ENCODE results near the gene PCNX1. TPM values are rescaled to one million over a fixed set of nuclear protein-coding genes. Genes with fewer than 3 reads are reported as not detected.

Gene PCNX1
- total and polyA plus RNA-seq, 2 donors (not counting 1 experiment from before 2014, with no cell fraction given): 17.0 to 84.5 TPM

GRCh38 chr14:70887737-70888499 is 19.3 kb upstream of the PCNX1 start:
- Histone ChIP-seq H3K9me3 (ENCODE audit: control extremely low read depth in 1 of 3, control insufficient read depth in 2 of 3, insufficient read depth in 1 of 3, low read length in 2 of 3) (no peaks in the 10 kb centered on the region), H4K20me1 (ENCODE audit: control insufficient read depth, insufficient read depth, low read length, poor library complexity, severe bottlenecking) (no peaks in the 10 kb centered on the region), H2AFZ (ENCODE audit: insufficient read depth, low read depth, low read length, poor library complexity, severe bottlenecking) (peak overlapping the region; percentile 2), H3K9ac (ENCODE audit: low read length) (peak overlapping the region; percentile 49), H3K4me2 (replicated peaks; ENCODE audit: low read depth, low read length, poor library complexity, severe bottlenecking) (peak overlapping the region; percentile 67), H3K4me1 (ENCODE audit: control insufficient read depth in 2 of 2, insufficient read depth in 2 of 2, low read length in 2 of 2) (peaks cover 28 to 31% of the 10 kb centered on the region in 2 donors), H3K27me3 (replicated peaks in 1 of 4; ENCODE audit: control extremely low read depth in 1 of 4, control insufficient read depth in 3 of 4, insufficient read depth in 4 of 4, low read length in 3 of 4) (no peaks in the 10 kb centered on the region), H3K4me3 (ENCODE audit: control extremely low read depth in 1 of 5, extremely low read depth in 1 of 5, insufficient read depth in 1 of 5, low read depth in 2 of 5, low read length in 4 of 5) (no peak overlapping the region), H3K27ac (ENCODE audit: low read length in 2 of 2) (no peak overlapping the region), H3K79me2 (ENCODE audit: control insufficient read depth, insufficient read depth, low read length) (no peaks in the 10 kb centered on the region), H3K36me3 (replicated peaks in 1 of 2; ENCODE audit: control extremely low read depth in 1 of 2, control insufficient read depth in 1 of 2, extremely low read depth in 1 of 2, insufficient read depth in 2 of 2, low read length in 1 of 2) (no peaks in the 10 kb centered on the region)
- Mint-ChIP-seq H3K4me3 (peak overlapping the region; percentile 70), H3K4me1 (peaks cover 33% of the 10 kb centered on the region), H3K27me3 (no peaks in the 10 kb centered on the region), H3K9me3 (ENCODE audit: insufficient read depth) (no peaks in the 10 kb centered on the region), H3K27ac (peak overlapping the region; percentile 57)
- ChIA-PET CTCF (interaction anchor here (1.1 to 1.7 kb wide), 2 partner anchors 19 to 20 kb away, joined by 5 to 7 read pairs; partner anchors contain the start of gene PCNX1), POLR2A (interaction anchor here (1.6 kb wide), 1 partner anchor 17 kb away, joined by 8 read pairs; no protein-coding TSS in a partner anchor)
- DNase-seq: no peak
- TF ChIP-seq EZH2 (IDR thresholded peaks at IDR 0.05; ENCODE audit: borderline replicate concordance, insufficient read depth, low read depth, low read length, poor library complexity, severe bottlenecking) (no peak), CTCF (IDR thresholded peaks at IDR 0.05) (no peak)
- no CpG with 5 or more reads among the region's 3 CpGs for WGBS (ENCODE audit: insufficient coverage)
- no peak for ATAC-seq (ENCODE audit: low read depth)
- intact Hi-C loops (cut with micrococcal nuclease): no loop called here

- DNase-seq: no peak
- no peaks in the 10 kb centered on the region for H4K20me1 ChIP-seq (ENCODE audit: control insufficient read depth, insufficient read depth, low read length, poor library complexity, severe bottlenecking)
- no peaks in the 10 kb centered on the region for H3K27me3 ChIP-seq (replicated peaks in 1 of 4; ENCODE audit: control extremely low read depth in 1 of 4, control insufficient read depth in 3 of 4, insufficient read depth in 4 of 4, low read length in 3 of 4)
- intact Hi-C loops (cut with micrococcal nuclease): no loop called here
- no peaks in the 10 kb centered on the region for H3K79me2 ChIP-seq (ENCODE audit: control insufficient read depth, insufficient read depth, low read length)
- Mint-ChIP-seq H3K27me3 (no peaks in the 10 kb centered on the region), H3K27ac (no peak overlapping the region), H3K9me3 (ENCODE audit: insufficient read depth) (no peaks in the 10 kb centered on the region), H3K4me1 (peaks cover 25% of the 10 kb centered on the region), H3K4me3 (no peak overlapping the region)
- H3K9me3 ChIP-seq (ENCODE audit: control extremely low read depth in 1 of 3, control insufficient read depth in 2 of 3, insufficient read depth in 1 of 3, low read length in 2 of 3): no peaks in the 10 kb centered on the region
- no peaks in the 10 kb centered on the region for H3K36me3 ChIP-seq (replicated peaks in 1 of 2; ENCODE audit: control extremely low read depth in 1 of 2, control insufficient read depth in 1 of 2, extremely low read depth in 1 of 2, insufficient read depth in 2 of 2, low read length in 1 of 2)
- no CpG with 5 or more reads among the region's 1 CpG for WGBS (ENCODE audit: insufficient coverage)
- no peak overlapping the region for H3K9ac ChIP-seq (ENCODE audit: low read length)
- H2AFZ ChIP-seq (ENCODE audit: insufficient read depth, low read depth, low read length, poor library complexity, severe bottlenecking): no peak overlapping the region
- H3K27ac ChIP-seq (ENCODE audit: low read length in 2 of 2): no peak overlapping the region
- peaks cover 22 to 23% of the 10 kb centered on the region in 2 donors for H3K4me1 ChIP-seq (ENCODE audit: control insufficient read depth in 2 of 2, insufficient read depth in 2 of 2, low read length in 2 of 2)
- no peak overlapping the region for H3K4me3 ChIP-seq (ENCODE audit: control extremely low read depth in 1 of 5, extremely low read depth in 1 of 5, insufficient read depth in 1 of 5, low read depth in 2 of 5, low read length in 4 of 5)
- CTCF ChIA-PET: interaction anchor here (1.1 kb wide), 1 partner anchor 19 kb away, joined by 5 read pairs; the partner anchor contains the start of gene PCNX1
- POLR2A ChIA-PET: no interaction called here
- H3K4me2 ChIP-seq (replicated peaks; ENCODE audit: low read depth, low read length, poor library complexity, severe bottlenecking): no peak overlapping the region
- no peak for TF ChIP-seq CTCF (IDR thresholded peaks at IDR 0.05)
- no peak for TF ChIP-seq EZH2 (IDR thresholded peaks at IDR 0.05; ENCODE audit: borderline replicate concordance, insufficient read depth, low read depth, low read length, poor library complexity, severe bottlenecking)
- ATAC-seq (ENCODE audit: low read depth): no peak
These were observed 18.5 kb upstream of the PCNX1 start for GRCh38 chr14:70888681-70889175.
